Stomach (tissue), 4 donors: ENCODE data around the gene TENT4B.

Experiments
- CTCF ChIP-seq, 7 experiments: fragments of 450-650 bp in 4 of 7; fragments of 200-600 bp in 3 of 7; sonication (generic) in 3 of 7; IDR thresholded peaks; one replicate each; pipeline ENCODE4 v1.5.1; 2016 to 2019; ENCODE audit warnings: antibody characterized with exemption in 7 of 7, control low read depth in 2 of 7, mild to moderate bottlenecking in 1 of 7
- EP300 ChIP-seq: sonication (generic); formaldehyde crosslinking; IDR thresholded peaks from one replicate; pipeline ENCODE4 v1.6.1; 2017; ENCODE audit warnings: antibody characterized with exemption

GRCh38 chr16:50165473-50165872 lies 12.4 kb downstream of the TENT4B start:
- TF ChIP-seq CTCF (IDR thresholded peaks at IDR 0.05) (no peak), EP300 (no peak)
